ENCODE measurements around the gene FRG1.
"Not testable (repeated sequence)": the region's sequence is repeated elsewhere in the genome, so short reads cannot be mapped to it uniquely, and the experiment has no call there.

The FRG1 gene

GRCh38 chr4:189940178-189941004 lies at the start of gene FRG1:
TSS of gene FRG1 (plus strand) at chr4:189940872. CDS start at chr4:189941010, 138 bp downstream.
- peak; percentile 85 for DNase-seq (ENCODE audit: low read depth, low spot score)

GRCh38 chr4:189897667-189898066 lies 43.0 kb upstream of the FRG1 start:
- no peak for DNase-seq (ENCODE audit: low read depth, low spot score)

GRCh38 chr4:189899481-189900015 lies 41.1 kb upstream of the FRG1 start:
- not testable (repeated sequence) for DNase-seq (ENCODE audit: low read depth, low spot score)

GRCh38 chr4:189904420-189905027 lies 36.1 kb upstream of the FRG1 start:
- not testable (repeated sequence) for DNase-seq (ENCODE audit: low read depth, low spot score)

GRCh38 chr4:189912170-189912569 lies 28.5 kb upstream of the FRG1 start:
- DNase-seq (ENCODE audit: low read depth, low spot score): no peak

- no peak for DNase-seq (ENCODE audit: low read depth, low spot score)
Measured at GRCh38 chr4:189917161-189917891, 23.3 kb upstream of the FRG1 start.

- no peak for DNase-seq (ENCODE audit: low read depth, low spot score)
Measured at GRCh38 chr4:189921058-189921457, 19.6 kb upstream of the FRG1 start.

GRCh38 chr4:189926742-189927141 lies 13.9 kb upstream of the FRG1 start:
- DNase-seq (ENCODE audit: low read depth, low spot score): not testable (repeated sequence)

- no peak for DNase-seq (ENCODE audit: low read depth, low spot score)
Measured at GRCh38 chr4:189941005-189941450, 356 bp downstream of the FRG1 start.

- not testable (repeated sequence) for DNase-seq (ENCODE audit: low read depth, low spot score)
Measured at GRCh38 chr4:189942412-189942811, 1.7 kb downstream of the FRG1 start.

GRCh38 chr4:189944077-189944476 lies 3.4 kb downstream of the FRG1 start:
- not testable (repeated sequence) for DNase-seq (ENCODE audit: low read depth, low spot score)

GRCh38 chr4:189946906-189947305 lies 6.2 kb downstream of the FRG1 start:
- DNase-seq (ENCODE audit: low read depth, low spot score): not testable (repeated sequence)

- DNase-seq (ENCODE audit: low read depth, low spot score): not testable (repeated sequence)
Measured at GRCh38 chr4:189948486-189948885, 7.8 kb downstream of the FRG1 start.

- DNase-seq (ENCODE audit: low read depth, low spot score): not testable (repeated sequence)
Measured at GRCh38 chr4:189969291-189969690, 28.6 kb downstream of the FRG1 start.

GRCh38 chr4:189973646-189974045 lies 33.0 kb downstream of the FRG1 start:
- DNase-seq (ENCODE audit: low read depth, low spot score): no peak

- DNase-seq (ENCODE audit: low read depth, low spot score): no peak
Measured at GRCh38 chr4:189974056-189974455, 33.4 kb downstream of the FRG1 start.

GRCh38 chr4:189979196-189980047 lies 38.8 kb downstream of the FRG1 start:
- no peak for DNase-seq (ENCODE audit: low read depth, low spot score)

GRCh38 chr4:189980292-189980691 lies 39.6 kb downstream of the FRG1 start:
- not testable (repeated sequence) for DNase-seq (ENCODE audit: low read depth, low spot score)

GRCh38 chr4:189981970-189982369 lies 41.3 kb downstream of the FRG1 start:
- no peak for DNase-seq (ENCODE audit: low read depth, low spot score)

- DNase-seq (ENCODE audit: low read depth, low spot score): not testable (repeated sequence)
Measured at GRCh38 chr4:189983916-189984526, 43.3 kb downstream of the FRG1 start.
